HG03342 (cell line): ENCODE measurements around the gene ATP5PD.
A peak's percentile ranks its signal among the peaks of the same experiment; 100 is the strongest.
"Not testable (repeated sequence)": the region's sequence is repeated elsewhere in the genome, so short reads cannot be mapped to it uniquely, and the experiment has no call there.

Experiments
- ATAC-seq: cut with Tn5 transposase; IDR thresholded peaks from one replicate; pipeline ENCODE4 v1.9.1; 2021; ENCODE audit warnings: mild to moderate bottlenecking, moderate library complexity; ENCODE audit not compliant: unreplicated experiment

ATP5PD gene

DNA sequence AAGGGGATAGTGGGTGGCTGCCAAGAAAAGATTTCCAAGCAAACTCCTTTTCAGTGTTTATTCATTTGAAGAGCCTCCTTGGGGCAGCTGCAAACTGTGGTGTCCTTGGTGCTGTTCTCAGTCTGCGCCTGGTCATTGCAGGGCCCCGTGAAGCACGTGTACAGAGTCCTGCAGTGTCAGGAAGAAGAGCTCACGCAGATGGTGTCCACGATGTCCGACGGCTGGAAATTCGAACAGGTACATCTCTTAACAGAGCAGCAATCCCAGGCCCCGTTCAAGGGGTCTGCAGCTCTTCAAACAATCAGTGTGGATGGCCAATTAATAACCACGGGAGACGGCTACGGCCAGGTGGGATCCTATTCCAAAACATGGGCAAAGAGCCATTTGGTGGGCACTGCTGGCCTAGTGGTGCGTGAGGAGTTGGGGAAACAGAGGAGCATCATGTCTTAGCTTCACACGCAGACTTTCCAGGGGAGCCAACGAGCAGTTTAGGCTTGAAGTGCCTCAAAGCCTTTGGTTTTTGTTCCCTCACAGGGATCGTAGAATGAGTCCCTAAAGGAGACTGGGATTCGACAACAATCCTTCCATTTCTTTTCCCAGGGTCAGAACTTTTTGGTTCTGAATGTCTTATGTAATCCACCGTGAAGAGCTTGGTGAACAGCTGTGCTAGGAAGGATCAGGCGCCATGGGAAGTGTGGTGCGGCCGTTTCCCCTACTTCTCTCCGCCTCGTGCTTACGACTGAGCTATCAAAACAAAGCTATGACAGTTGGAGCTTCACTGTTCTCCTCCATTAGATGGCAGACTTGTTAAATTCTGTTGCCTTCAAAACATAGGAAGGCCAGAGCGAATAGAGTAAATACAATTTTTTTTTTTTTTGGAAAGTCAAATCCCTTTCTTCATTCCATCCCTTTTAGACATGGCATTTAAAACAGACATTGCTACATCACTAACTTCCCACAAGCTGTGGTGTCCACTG is 12.9 kb upstream of the ATP5PD start:
- ATAC-seq: no peak

DNA sequence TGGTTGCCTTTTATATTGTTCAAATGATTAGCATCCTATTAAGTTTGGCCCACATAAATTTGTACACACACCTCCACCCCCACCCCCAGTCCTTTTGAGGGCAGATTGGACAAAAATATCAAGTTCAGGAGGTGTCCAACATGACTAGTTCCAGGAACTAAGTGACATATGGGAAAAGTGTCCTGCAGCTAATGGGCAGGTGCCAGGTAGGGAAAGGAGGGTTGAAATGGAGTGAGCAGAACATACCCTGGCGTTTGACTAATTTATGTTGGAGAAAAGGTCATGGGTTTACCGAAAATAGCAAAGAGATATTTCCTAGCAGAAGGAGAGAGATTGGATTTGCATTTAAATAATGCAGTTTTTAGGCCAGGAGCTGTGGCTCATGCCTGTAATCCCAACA is 5.2 kb upstream of the ATP5PD start:
- ATAC-seq: no peak

DNA sequence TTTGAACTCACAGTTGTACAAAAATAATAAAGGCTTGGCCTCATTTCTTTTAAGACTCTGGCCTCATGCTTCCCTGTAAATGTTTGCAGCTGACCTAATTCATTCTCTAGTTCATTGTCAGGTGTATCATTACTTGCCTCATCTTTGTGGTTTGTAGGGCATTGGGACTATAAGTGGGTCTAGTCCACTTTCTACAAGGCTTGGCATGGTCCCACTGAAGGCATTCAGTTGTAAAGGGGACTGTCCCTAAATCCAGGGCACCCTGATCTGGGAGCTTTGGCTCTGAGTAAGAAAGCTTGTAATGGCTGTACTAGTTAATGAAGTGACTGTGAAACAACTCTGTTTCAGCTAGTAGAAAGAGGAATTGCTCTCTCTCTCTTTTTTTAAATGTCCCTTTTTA is 2.9 kb upstream of the ATP5PD start:
- no peak for ATAC-seq

DNA sequence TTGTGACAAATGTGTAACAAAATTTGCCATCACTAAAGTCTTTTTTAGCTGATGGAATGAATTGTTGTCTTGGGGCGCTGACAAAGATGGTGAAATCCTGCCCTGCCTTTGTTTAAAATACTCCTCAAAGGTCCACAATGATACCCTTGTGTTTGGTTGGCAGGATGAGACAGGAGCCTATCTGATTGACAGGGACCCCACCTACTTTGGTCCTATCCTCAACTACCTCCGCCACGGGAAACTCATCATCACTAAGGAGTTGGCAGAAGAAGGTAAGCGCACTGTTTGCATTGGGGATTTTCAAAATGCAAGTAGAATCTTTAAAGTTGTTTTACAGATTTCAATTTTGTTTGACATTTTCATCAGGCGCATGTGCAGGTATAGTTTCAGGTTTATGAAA is 2.3 kb upstream of the ATP5PD start:
- no peak for ATAC-seq

DNA sequence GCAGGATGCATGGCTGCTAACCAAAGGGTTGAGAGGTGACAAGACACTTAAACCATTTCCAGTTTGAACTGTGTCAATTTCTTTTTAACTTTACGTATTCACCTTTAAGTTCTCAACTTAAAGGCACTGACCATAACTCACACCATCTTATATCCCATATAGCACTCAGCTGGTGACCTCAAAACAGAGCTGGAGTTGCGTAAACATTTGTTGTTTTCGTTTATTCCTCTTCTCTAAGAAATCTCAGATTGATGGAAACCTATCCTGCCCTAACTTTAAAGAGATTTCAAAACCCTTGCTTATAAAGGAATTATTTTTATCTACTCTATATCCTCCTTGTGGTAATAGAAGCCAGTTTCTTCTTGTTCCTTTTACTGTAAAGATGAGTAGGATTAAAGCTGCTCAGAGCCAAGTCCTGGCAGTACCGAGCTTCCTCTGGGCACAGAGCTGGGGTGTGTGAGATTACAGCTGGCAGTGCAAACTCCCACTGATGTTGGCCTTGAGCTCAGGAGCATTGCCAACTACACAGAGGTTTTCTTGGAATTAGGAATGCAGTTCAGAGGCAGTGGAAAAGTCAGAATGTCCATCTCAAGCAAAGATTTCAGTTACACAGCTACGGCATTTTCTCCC is 1.6 kb upstream of the ATP5PD start:
- ATAC-seq: no peak

DNA sequence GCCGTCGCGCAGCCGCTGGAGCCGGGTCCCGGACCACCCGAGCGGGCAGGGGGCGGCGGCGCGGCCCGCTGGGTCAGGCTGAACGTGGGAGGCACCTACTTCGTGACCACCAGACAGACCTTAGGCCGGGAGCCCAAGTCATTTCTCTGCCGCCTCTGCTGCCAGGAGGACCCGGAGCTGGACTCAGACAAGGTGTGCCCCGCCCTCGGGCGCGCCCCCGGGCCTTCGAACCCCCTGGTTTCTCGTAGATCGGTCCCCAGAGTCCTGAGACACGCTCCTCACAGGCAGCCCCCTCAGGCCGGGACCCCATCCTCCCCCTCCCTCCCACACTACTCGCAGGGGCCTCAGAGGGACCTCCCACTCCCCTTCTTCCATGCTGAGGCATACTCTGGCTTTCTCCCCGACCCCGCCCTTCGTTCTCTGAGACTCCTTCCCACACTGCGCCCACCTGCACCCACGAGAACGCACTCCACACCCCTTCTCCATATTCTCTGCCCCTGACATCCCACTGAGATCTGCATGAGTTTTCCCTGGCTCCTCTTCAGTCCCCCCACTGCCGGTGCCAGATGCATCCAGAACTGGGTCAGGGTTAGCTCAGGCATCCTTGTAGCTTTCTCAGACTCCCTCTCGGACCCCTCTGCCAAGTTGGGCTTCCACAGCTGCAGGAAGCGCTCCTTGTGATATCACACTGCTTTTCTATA is 779 bp upstream of the ATP5PD start:
- ATAC-seq: peak; percentile 12

DNA sequence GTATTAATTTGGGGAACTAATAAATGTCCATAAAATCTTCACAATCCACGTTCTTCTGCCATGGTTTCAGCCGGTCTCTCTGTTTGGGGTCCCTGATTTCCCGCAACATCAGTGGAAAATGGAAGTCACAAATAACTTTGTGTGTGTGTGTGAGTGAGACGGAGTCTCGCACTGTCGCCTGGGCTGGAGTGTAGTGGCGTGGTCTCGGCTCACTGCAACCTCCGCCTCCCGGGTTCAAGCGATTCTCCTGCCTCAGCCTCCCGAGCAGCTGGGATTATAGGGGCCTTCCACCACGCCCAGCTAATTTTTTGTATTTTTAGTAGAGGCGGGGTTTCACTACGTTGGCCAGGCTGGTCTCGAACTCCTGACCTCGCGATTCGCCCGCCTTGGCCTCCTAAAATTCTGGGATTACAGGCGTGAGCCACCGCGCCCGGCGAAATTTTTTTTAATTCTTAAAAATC is 793 bp downstream of the ATP5PD start:
- not testable (repeated sequence) for ATAC-seq

DNA sequence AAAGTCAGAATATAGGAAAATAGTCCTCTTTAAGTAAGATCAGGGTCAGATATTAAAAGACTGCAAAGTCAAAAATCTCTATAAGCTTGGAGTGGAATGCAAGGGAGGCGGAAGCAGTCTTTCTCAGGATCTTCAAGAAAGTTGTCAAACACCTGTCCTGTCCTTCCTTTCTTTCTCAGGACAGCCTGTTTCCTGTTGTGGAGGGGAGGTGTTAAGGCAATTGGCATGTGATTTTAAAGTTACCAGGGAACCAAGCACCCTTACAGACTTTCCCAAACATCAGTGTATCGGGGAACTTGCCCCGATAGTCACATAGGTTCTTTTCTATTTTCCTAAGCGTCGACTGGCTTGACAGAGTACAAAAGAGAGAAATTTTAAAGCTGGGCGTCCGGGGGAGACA is 2.1 kb downstream of the ATP5PD start:
- no peak for ATAC-seq

DNA sequence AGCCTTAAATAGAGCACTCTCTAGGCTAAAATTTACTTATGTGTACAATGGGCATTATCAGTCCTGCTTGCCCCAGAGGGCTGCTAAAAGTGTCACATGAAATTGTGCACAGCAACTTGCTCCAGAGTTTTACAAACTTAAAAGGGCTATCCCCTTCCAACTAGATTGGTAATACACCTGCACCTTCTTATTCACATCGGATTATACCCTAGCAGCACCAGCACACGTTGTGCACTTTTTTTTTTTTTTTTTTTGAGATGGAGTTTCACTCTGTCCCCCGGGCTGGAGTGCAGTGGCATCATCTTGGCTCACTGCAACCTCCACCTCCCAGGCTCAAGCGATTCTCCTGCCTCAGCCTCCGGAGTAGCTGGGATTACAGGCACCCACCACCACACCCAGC is 3.0 kb downstream of the ATP5PD start:
- ATAC-seq: not testable (repeated sequence)

DNA sequence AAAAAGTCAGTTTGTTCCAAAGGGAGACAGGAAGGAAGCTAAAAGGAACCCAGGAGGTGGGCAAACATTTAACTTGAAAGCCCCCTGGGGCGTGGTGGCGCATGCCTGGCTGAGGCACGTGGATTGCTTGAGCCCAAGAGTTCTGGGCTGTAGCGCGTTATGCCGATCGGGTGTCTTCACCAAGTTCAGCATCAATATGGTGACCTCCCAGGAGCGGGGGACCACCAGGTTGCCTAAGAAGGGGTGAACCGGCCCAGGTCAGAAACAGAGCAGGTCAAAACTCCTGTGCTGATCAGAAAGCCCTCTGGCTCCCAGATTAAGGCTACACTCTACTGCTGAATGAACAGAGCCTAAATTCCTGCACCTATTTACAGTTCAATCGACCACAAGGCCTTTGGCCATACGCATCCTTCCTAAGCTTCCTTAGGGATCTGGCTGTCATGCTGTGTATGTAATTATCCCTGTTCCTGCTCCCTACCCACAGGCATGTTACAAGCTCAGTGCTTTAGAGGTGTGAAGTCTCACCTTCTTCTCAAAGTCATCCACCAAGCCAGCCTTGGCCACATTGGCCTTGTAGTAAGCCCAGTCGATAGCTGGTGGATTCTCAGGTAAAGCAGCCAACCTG is 5.0 kb downstream of the ATP5PD start:
- no peak for ATAC-seq

DNA sequence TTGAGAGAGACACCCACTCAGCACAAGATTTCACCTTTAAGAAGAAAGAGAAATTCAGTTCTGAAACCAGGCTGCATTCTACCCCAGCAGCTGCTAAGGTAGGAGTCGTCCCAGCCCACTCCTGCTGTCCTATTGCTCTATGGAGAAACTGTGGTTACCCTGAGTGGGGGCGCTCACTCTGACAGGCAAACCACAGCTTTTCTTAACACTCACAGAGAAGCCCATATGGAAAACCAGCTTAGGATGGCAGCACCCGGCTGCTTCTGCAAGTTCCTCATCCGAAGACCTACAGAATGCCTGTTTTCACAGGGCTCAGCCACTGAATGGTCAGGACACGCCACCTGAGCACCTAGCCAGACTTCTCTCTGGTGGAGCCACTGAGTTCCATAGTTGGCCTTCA is 7.5 kb downstream of the ATP5PD start:
- no peak for ATAC-seq

DNA sequence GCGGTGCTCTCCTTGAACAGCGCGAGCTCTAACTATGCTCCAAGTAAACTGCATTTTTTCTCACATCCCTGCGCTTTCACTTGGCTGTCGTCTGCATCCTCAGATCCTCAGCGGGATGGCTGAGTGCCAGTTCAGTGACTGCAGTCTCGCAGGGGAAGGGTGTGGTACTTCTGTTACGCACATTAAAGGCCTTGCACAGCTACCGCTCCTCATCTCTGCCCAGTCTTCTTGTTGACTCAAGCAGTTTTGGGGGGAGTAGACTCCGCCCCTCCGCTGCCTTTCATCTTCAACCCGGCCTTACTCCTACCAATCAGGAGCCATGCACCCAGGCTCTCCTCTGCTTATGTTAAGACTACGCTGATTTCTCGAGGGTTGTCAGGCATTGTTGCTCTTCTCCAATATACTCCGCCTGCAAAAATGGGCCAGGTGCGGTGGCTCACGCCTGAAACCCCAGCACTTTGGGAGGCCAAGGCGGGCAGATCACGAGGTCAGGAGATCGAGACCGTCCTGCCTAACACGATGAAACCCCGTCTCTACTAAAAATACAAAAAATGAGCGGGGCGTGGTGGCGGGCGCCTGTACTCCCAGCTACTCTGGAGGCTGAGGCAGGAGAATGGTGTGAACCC is 10.0 kb downstream of the ATP5PD start:
- ATAC-seq: no peak

DNA sequence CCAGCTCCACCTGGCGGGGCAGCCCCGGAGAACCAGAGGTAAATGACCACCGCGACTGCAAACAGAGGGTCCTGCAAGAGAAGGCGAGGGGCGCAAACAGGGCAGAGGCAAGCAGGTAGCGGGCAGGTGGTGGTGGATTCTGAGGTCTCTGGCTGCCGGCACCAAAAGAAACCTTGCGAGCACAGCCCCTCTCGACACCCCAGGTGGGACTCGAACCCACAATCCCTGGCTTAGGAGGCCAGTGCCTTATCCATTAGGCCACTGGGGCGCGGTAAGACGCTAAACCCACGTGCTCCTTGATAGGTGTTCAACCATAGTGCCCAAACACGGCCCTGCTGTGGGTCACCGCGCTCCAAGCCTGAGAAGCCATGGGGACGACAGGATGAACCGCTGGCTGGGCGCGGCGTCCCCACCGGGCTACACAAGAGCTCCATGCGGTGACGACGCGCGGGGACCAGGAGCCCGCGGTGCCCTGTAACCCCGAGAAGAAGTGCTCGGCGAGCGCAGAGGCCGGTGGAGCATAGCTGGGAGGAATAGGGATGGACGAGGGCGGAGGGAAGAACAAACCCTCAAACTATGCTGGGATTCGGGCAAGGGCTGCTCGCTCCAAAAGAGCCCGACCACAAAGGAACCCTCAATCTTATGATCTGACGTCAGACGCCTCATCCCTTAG is 12.4 kb downstream of the ATP5PD start:
- peak; percentile 50 for ATAC-seq

DNA sequence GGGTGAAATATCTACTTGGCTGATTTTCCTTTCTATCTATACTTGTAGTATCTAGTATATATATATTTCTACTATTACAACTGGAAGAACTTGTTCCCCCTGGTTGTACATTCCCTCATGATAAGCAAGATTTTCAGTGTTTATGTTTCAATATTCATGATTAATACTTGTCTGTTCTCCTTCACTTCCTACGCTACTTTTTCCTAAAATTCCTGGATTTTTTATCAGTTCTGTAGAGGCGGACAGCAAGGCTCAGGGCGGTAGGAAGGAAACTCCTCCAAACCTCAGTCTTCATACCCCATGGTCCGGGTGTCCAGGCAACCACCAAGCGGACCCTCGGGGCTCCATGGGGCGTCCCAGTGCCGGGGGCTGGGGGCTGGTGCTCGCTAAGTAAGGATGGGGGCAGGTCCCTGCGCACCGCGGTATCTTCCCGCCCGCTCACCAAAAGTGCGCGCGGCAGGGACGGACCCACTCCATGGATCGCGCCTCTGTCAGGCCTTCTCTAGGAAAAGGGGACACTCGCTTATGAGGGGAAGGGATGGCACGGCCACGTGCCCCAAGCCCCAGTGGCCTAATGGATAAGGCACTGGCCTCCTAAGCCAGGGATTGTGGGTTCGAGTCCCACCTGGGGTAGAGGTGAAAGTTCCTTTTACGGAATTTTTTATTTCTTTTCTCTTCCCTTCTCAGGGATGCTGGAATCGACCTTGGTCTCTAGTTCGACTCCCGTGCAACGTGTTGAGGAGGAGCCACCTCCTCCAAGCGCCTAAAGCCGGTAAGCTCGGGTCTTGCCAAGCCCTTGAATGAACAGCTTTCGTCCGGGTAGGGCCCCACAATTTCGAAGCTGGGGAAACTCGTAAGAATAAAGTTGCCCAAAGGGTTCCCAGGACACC is 13.2 kb downstream of the ATP5PD start:
- peak; percentile 56 for ATAC-seq

DNA sequence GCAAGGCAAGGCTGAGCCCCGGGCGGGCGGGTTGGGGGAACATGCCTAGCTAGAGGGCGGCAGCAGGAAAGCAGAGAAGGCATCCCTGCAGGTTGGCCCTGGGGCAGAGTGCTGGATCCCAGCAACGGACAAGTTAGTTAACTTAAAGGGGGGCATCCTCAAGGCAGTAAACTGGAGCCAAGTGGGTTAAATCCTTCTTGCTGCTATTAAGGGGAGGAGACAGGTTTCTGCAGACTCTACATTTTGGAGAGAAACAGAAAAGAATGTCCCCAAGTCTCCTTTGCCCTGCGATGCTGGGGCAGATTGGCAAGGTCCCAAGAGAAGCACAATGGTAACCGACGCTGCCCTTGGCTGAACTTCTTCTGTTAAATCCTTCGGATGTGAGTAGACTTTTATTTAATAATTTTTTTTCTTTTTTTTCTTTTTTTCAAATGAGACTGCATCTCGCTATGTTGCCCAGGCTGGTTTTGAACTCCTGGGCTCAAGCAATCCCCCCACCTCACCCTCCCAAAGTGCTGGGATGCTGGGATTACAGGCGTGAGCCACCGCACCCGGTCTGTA is 14.0 kb downstream of the ATP5PD start:
- no peak for ATAC-seq

DNA sequence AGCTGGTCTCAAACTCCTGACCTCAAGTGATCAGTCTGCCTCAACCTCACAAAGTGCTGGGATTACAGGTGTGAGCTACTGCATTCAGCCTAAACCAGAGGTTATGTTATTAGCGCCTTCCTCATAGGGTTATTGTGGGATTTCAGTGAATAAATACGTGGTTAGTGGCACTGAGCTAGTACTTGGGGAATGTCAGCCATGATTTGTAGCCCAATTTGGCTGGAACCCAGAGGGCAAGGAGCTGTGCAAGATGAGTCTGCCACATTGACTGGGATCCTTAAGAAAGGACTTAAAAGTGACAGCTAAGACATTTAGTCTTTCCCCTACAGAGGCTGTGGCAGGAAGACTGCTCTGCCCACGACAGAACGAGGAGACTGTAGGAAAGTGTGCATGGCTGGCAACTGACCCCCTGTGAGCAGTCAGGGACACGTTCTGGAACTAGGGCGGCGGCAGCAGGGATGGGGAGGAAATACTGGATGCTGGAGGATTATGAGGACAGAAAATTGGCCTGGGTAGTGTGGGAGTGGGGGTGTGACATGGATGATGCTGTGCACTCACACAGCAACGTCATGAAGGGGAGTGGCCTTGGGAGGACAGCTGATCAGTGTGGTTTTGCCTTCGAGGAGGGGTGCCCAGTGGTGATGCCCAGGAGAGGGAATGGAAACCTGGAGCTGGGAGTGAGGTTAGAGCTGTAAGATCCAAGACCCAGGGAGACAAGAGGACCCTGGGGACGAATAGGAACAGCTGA is 14.6 kb downstream of the ATP5PD start:
- no peak for ATAC-seq

DNA sequence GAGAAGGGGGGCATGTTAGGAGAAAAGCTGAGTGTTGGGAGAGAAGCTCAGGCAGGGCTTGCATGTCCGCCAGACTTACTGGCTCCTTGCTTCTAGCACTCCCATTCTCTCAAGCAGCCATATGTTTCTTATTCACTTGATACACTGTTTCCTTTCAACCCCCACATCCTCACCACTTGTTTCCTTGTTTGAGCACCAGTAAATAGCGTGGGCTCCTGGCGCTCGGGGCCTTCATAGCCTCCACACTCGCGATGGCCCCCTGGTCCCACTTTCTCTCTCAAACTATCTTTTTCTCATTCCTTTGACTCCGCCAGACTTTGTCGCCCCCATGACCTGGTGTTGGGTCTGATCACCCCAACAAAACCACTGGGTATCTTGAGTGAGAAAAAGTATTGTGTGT is 16.6 kb downstream of the ATP5PD start:
- ATAC-seq: no peak

DNA sequence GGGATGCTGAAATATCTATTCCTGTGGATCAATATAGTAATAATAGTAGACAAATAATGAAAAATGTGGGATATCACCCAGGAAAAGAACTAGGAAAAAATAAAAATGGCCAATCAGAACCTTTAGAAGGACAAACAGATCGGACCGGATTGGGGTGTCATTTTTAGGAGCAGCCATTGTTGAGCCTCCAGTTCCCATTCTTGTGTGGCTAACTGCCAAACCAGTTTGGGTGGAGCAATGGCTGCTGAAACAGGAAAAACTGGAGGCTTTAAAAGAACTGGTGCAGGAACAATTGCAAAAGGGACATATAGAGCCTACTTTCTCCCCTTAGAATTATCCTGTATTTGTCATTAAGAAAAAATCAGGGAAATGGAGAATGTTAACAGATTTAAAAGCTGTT is 20.1 kb downstream of the ATP5PD start:
- not testable (repeated sequence) for ATAC-seq
